GM12878 (cell line): ENCODE measurements around the gene VLDLR. TPM values are rescaled to one million over a fixed set of nuclear protein-coding genes. Genes with fewer than 3 reads are reported as not detected.

ENCODE experiments used
- ATAC-seq: fragments of 200-7000 bp; cut with Tn5 transposase; 3 replicates; pipeline ENCODE4 v1.9.1; 2020; ENCODE audit warnings: mild to moderate bottlenecking, moderate library complexity
- BruUV-seq: library from RNA; stranded (reverse); fragments of 400-500 nt; replicated peaks from 2 replicates; lab custom pipeline; 2021; lab: Mats Ljungman, UMichigan
- CTCF ChIA-PET: fragments of 300-600 bp; sonication (Branson Sonifier 250); formaldehyde crosslinking; extraction: SDS; loops from one replicate; lab custom pipeline; 2021; ENCODE audit warnings: inconsistent platforms; lab: Yijun Ruan, JAX
- POLR2A ChIA-PET: fragments of 350-600 bp; formaldehyde crosslinking; extraction: SDS; loops from one replicate; lab custom pipeline; 2021; ENCODE audit warnings: inconsistent platforms; lab: Charles Lee
- RAD21 ChIA-PET: fragments of 300-600 bp; sonication (Branson Sonifier 250); formaldehyde crosslinking; loops from one replicate; lab custom pipeline; 2023; ENCODE audit warnings: antibody characterized with exemption; ENCODE audit not compliant: unreplicated experiment; lab: Charles Lee
- SMC1A ChIA-PET: fragments of 300-600 bp; sonication (Branson Sonifier 250); formaldehyde crosslinking; loops from one replicate; lab custom pipeline; 2023; ENCODE audit not compliant: unreplicated experiment, uncharacterized antibody; lab: Charles Lee
- DNase-seq: peaks from one replicate; pipeline ENCODE4 v3.0.0-alpha.2; 2011; ENCODE audit warnings: low read depth, low spot score
- FAIRE-seq: peaks from 3 replicates; lab custom pipeline; 2011; peaks lifted over from hg19 to GRCh38; lab: Jason Lieb, UNC
- H2AFZ ChIP-seq: 2 replicates; pipeline ENCODE4 v1.6.0; 2011; ENCODE audit warnings: low read depth, low read length, control low read depth; ENCODE audit not compliant: control insufficient read depth
- H3K27ac ChIP-seq: 2 replicates; pipeline ENCODE4 v1.5.1; 2011; ENCODE audit warnings: control low read depth; ENCODE audit not compliant: control insufficient read depth, insufficient read depth
- H3K27me3 ChIP-seq, 2 experiments: replicated peaks in 1 of 2; 2 replicates each; pipeline versions ENCODE4 v1.6.0 to v1.6.1; 2011; ENCODE audit warnings: low read length in 1 of 2; ENCODE audit not compliant: control insufficient read depth in 2 of 2, insufficient read depth in 2 of 2
- H3K36me3 ChIP-seq, 2 experiments: 2 replicates each; pipeline ENCODE4 v1.5.1; 2011; ENCODE audit warnings: low read length in 1 of 2; ENCODE audit not compliant: control insufficient read depth in 2 of 2, insufficient read depth in 2 of 2
- H3K4me1 ChIP-seq: 2 replicates; pipeline ENCODE4 v1.6.1; 2011; ENCODE audit warnings: mild to moderate bottlenecking, low read length, moderate library complexity, mixed read lengths; ENCODE audit not compliant: control insufficient read depth, insufficient read depth
- H3K4me2 ChIP-seq: 2 replicates; pipeline ENCODE4 v1.6.0; 2011; ENCODE audit warnings: control low read depth; ENCODE audit not compliant: control insufficient read depth, insufficient read depth
- H3K4me3 ChIP-seq: fragments of 200-600 bp; sonication (generic); 2 replicates; pipeline ENCODE4 v1.5.1; 2016
- H3K79me2 ChIP-seq: 2 replicates; pipeline ENCODE4 v1.6.0; 2011; ENCODE audit warnings: low read length; ENCODE audit not compliant: control insufficient read depth, insufficient read depth
- H3K9ac ChIP-seq: 2 replicates; pipeline ENCODE4 v1.8.0; 2011; ENCODE audit warnings: low read length, control low read depth, mixed read lengths; ENCODE audit not compliant: control insufficient read depth, insufficient read depth
- H3K9me3 ChIP-seq: replicated peaks from 3 replicates; pipeline ENCODE4 v1.5.1; 2011; ENCODE audit warnings: mild to moderate bottlenecking, low read length; ENCODE audit not compliant: control insufficient read depth, insufficient read depth
- H4K20me1 ChIP-seq: 2 replicates; pipeline ENCODE4 v1.6.0; 2011; ENCODE audit not compliant: control insufficient read depth, insufficient read depth
- E4F1 ChIP-seq: fragments of 450-650 bp; IDR thresholded peaks from 2 replicates; pipeline ENCODE4 v1.6.1; 2018; ENCODE audit warnings: borderline replicate concordance, mild to moderate bottlenecking; ENCODE audit not compliant: partially characterized antibody
- HDAC2 ChIP-seq: fragments of 200-600 bp; sonication (generic); IDR thresholded peaks from 2 replicates; pipeline ENCODE4 v1.6.1; 2017
- NFYA ChIP-seq: IDR thresholded peaks from 2 replicates; pipeline ENCODE4 v1.6.1; 2011; ENCODE audit warnings: low read depth, mild to moderate bottlenecking, low read length, improper control_type of control experiment, borderline replicate concordance
- NR2C2 ChIP-seq: IDR thresholded peaks from 2 replicates; pipeline ENCODE4 v1.6.1; 2011; ENCODE audit warnings: borderline replicate concordance, low read depth; ENCODE audit not compliant: control insufficient read depth, insufficient read length
- POLR2A ChIP-seq: IDR thresholded peaks from 2 replicates; pipeline ENCODE4 v1.6.1; 2011; ENCODE audit warnings: low read depth, mild to moderate bottlenecking, low read length
- RAD51 ChIP-seq: fragments of 450-650 bp; IDR thresholded peaks from 2 replicates; pipeline ENCODE4 v1.6.1; 2016; ENCODE audit warnings: moderate library complexity, mild to moderate bottlenecking, inconsistent platforms
- WRNIP1 ChIP-seq: IDR thresholded peaks from 2 replicates; pipeline ENCODE4 v1.6.1; 2011; ENCODE audit warnings: low read depth, low read length, improper control_type of control experiment, borderline replicate concordance
- ZBTB40 ChIP-seq: fragments of 450-650 bp; IDR thresholded peaks from 2 replicates; pipeline ENCODE4 v1.6.1; 2016; ENCODE audit warnings: mild to moderate bottlenecking, moderate library complexity, borderline replicate concordance
- ZNF24 ChIP-seq: fragments of 450-650 bp; IDR thresholded peaks from 2 replicates; pipeline ENCODE4 v1.6.1; 2017; ENCODE audit warnings: antibody characterized with exemption, mild to moderate bottlenecking
- ZNF622 ChIP-seq: fragments of 450-650 bp; IDR thresholded peaks from 2 replicates; pipeline ENCODE4 v1.6.1; 2017; ENCODE audit warnings: mild to moderate bottlenecking, inconsistent platforms
- WGBS: methylation state at CpG from one replicate; pipeline ENCODE4 v1.1.6; 2016; ENCODE audit warnings: low lambda C conversion rate; ENCODE audit not compliant: insufficient replicate concordance, insufficient coverage; ENCODE audit errors: missing lambda C conversion rate; 5-methylcytosine and 5-hydroxymethylcytosine counted together
- in situ Hi-C: fragments of 300-500 bp; cut with MboI; formaldehyde crosslinking; loops from 9 replicates; pipeline ENCODE4 v1.14.3; 2018; ENCODE audit warnings: mixed read lengths
- intact Hi-C: fragments of 100-400 bp; cut with micrococcal nuclease; formaldehyde crosslinking; loops from one replicate; pipeline ENCODE4 v1.14.2; 2022; ENCODE audit not compliant: unreplicated experiment
- polyA plus RNA-seq, 11 experiments: library from polyadenylated mRNA; depleted of rRNA in 4 of 11; unstranded in 6 of 11; stranded (reverse) in 5 of 11; fragments of >200 nt; fragmentation: Nextera tagmentation in 4 of 11; fragmentation: Illumina TruSeq in 1 of 11; extraction: Ambion mirVana in 4 of 11; extraction: Trizol in 1 of 11; gene quantifications; 1 replicate in 1 of 11; 2 replicates in 10 of 11; pipeline versions ENCODE4 v1.2.1 to v1.2.3, GENCODE V29; 2011 to 2016; ENCODE audit warnings: inconsistent platforms in 2 of 11, missing spikeins in 2 of 11, low read depth in 1 of 11
- total RNA-seq, 4 experiments: library from RNA; depleted of rRNA in 3 of 4; stranded (reverse); fragments of >200 nt in 3 of 4; fragmentation: Illumina TruSeq in 1 of 4; extraction: Trizol in 1 of 4; gene quantifications; 2 replicates each; pipeline versions ENCODE4 v1.2.1 to v1.2.3, GENCODE V29; 2013 to 2021

The VLDLR gene
- total and polyA plus RNA-seq, 10 of the 15 experiments (the other 5 are each of a cell fraction or from before 2014, with no cell fraction given): 0.14 to 5.9 (median 0.57) TPM

GRCh38 chr9:2603621-2604020 lies 18.0 kb upstream of the VLDLR start:
- TF ChIP-seq RAD51: no peak
- H3K79me2 ChIP-seq: no peaks in the 10 kb centered on the region
- ChIA-PET SMC1A (interaction anchor here (0.7 to 3.0 kb wide), 9 partner anchors 10 to 138 kb away, joined by 3 to 19 read pairs (median 6); no protein-coding TSS in a partner anchor), POLR2A (interaction anchor here (1.4 to 1.5 kb wide), 2 partner anchors 10 to 16 kb away, joined by 4 to 5 read pairs; no protein-coding TSS in a partner anchor), CTCF (interaction anchor here (0.8 to 1.3 kb wide), 2 partner anchors 13 to 124 kb away, joined by 4 read pairs; no protein-coding TSS in a partner anchor), RAD21 (interaction anchor here (1.4 to 2.4 kb wide), 3 partner anchors 14 to 137 kb away, joined by 3 to 9 read pairs (median 9); no protein-coding TSS in a partner anchor)
- BruUV-seq: no TSS peak
- ATAC-seq (no peak), DNase-seq (no peak), FAIRE-seq (no peak)
- no peaks in the 10 kb centered on the region for H3K9me3 ChIP-seq
- no peak overlapping the region for H3K4me2 ChIP-seq
- in situ Hi-C loops (no loop called here), intact Hi-C loops (loop anchor here (2.0 kb wide), 1 partner anchor 33 kb away; no protein-coding TSS in a partner anchor)
- H2AFZ ChIP-seq: no peak overlapping the region
- H3K27ac ChIP-seq: no peak overlapping the region
- no peak overlapping the region for H3K4me3 ChIP-seq
- H3K9ac ChIP-seq: no peak overlapping the region
- H3K27me3 ChIP-seq: no peaks in the 10 kb centered on the region
- no peaks in the 10 kb centered on the region for H3K36me3 ChIP-seq
- WGBS: 93% methylated on average over 2 of the region's 2 CpGs
- H4K20me1 ChIP-seq: no peaks in the 10 kb centered on the region
- H3K4me1 ChIP-seq: no peaks in the 10 kb centered on the region; the same call in 1 of the 2 replicates

GRCh38 chr9:2605246-2605645 lies 16.3 kb upstream of the VLDLR start:
- no peaks in the 10 kb centered on the region for H3K36me3 ChIP-seq
- H3K4me2 ChIP-seq: no peak overlapping the region
- ChIA-PET SMC1A (interaction anchor here (0.6 to 1.2 kb wide), 2 partner anchors 31 to 136 kb away, joined by 3 to 5 read pairs; no protein-coding TSS in a partner anchor), CTCF (interaction anchor here (1.3 kb wide), 1 partner anchor 12 kb away, joined by 3 read pairs; no protein-coding TSS in a partner anchor), POLR2A (no interaction called here), RAD21 (interaction anchor here (1.3 kb wide), 1 partner anchor 123 kb away, joined by 5 read pairs; no protein-coding TSS in a partner anchor)
- H3K4me3 ChIP-seq: no peak overlapping the region
- no peaks in the 10 kb centered on the region for H4K20me1 ChIP-seq
- no peak overlapping the region for H2AFZ ChIP-seq
- FAIRE-seq: no peak
- BruUV-seq: no TSS peak
- H3K27me3 ChIP-seq: no peaks in the 10 kb centered on the region
- no peak for ATAC-seq
- H3K27ac ChIP-seq: no peak overlapping the region
- in situ Hi-C loops: no loop called here
- DNase-seq: no peak
- H3K9ac ChIP-seq: no peak overlapping the region
- no peaks in the 10 kb centered on the region; the same call in 1 of the 2 replicates for H3K4me1 ChIP-seq
- intact Hi-C loops: no loop called here
- WGBS: 58% methylated on average over 3 of the region's 3 CpGs
- H3K9me3 ChIP-seq: no peaks in the 10 kb centered on the region
- H3K79me2 ChIP-seq: no peaks in the 10 kb centered on the region
- TF ChIP-seq NR2C2 (no peak), WRNIP1 (no peak), ZNF622 (no peak), HDAC2 (no peak), ZBTB40 (no peak), NFYA (no peak), E4F1 (no peak), POLR2A (no peak), ZNF24 (no peak)
